ENCODE data around the gene LZTS2. TPM values are rescaled to one million over a fixed set of nuclear protein-coding genes. Genes with fewer than 3 reads are reported as not detected.
A peak's percentile ranks its signal among the peaks of the same experiment; 100 is the strongest.

LZTS2 gene
- total RNA-seq, 1 donor from 2014 or later, result 83.2 TPM

GRCh38 chr10:100984672-100985177, 14.9 kb upstream of the LZTS2 start:
- Mint-ChIP-seq H3K27me3 (no peaks in the 10 kb centered on the region), H3K4me1 (ENCODE audit: low read depth) (peaks cover 15% of the 10 kb centered on the region), H3K4me3 (ENCODE audit: low read depth) (no peak overlapping the region), H3K27ac (peak overlapping the region; percentile 43), H3K36me3 (ENCODE audit: insufficient read depth) (peaks cover 14% of the 10 kb centered on the region), H3K9me3 (ENCODE audit: low read depth) (no peaks in the 10 kb centered on the region)
- no peak for DNase-seq (ENCODE audit: low spot score, unreplicated experiment)
- no peak for TF ChIP-seq CTCF (IDR thresholded peaks at IDR 0.05; ENCODE audit: unreplicated experiment)

GRCh38 chr10:100985336-100985735, 14.3 kb upstream of the LZTS2 start:
- no peak overlapping the region for H3K27ac Mint-ChIP-seq
- TF ChIP-seq CTCF (IDR thresholded peaks at IDR 0.05; ENCODE audit: unreplicated experiment), result no peak
- peaks cover 15% of the 10 kb centered on the region for H3K4me1 Mint-ChIP-seq (ENCODE audit: low read depth)
- no peak for DNase-seq (ENCODE audit: low spot score, unreplicated experiment)
- H3K9me3 Mint-ChIP-seq (ENCODE audit: low read depth), result no peaks in the 10 kb centered on the region
- no peaks in the 10 kb centered on the region for H3K27me3 Mint-ChIP-seq
- peaks cover 12% of the 10 kb centered on the region for H3K36me3 Mint-ChIP-seq (ENCODE audit: insufficient read depth)
- H3K4me3 Mint-ChIP-seq (ENCODE audit: low read depth), result peak overlapping the region; percentile 96

- Mint-ChIP-seq H3K4me3 (ENCODE audit: low read depth) (peak overlapping the region; percentile 96), H3K9me3 (ENCODE audit: low read depth) (no peaks in the 10 kb centered on the region), H3K27me3 (no peaks in the 10 kb centered on the region), H3K4me1 (ENCODE audit: low read depth) (peaks cover 15% of the 10 kb centered on the region), H3K36me3 (ENCODE audit: insufficient read depth) (peaks cover 15% of the 10 kb centered on the region), H3K27ac (peak overlapping the region; percentile 93)
- DNase-seq (ENCODE audit: low spot score, unreplicated experiment), result no peak
- TF ChIP-seq CTCF (IDR thresholded peaks at IDR 0.05; ENCODE audit: unreplicated experiment), result no peak
These were observed 13.0 kb upstream of the LZTS2 start for GRCh38 chr10:100986623-100986951.

- Mint-ChIP-seq H3K27ac (peak within 1 kb of the TSS; percentile 93), H3K4me1 (ENCODE audit: low read depth) (peaks cover 15% of the 10 kb centered on the region), H3K4me3 (ENCODE audit: low read depth) (peak within 1 kb of the TSS; percentile 96), H3K36me3 (ENCODE audit: insufficient read depth) (peaks cover 13% of the 10 kb centered on the region), H3K27me3 (no peaks in the 10 kb centered on the region), H3K9me3 (ENCODE audit: low read depth) (no peaks in the 10 kb centered on the region)
- DNase-seq (ENCODE audit: low spot score, unreplicated experiment), result peak; percentile 59
- TF ChIP-seq CTCF (IDR thresholded peaks at IDR 0.05; ENCODE audit: unreplicated experiment), result no peak
These were observed 12.5 kb upstream of the LZTS2 start, which contains the start of the genes MRPL43 and TWNK for GRCh38 chr10:100986952-100987684. Gene MRPL43, minus strand, starts transcription at chr10:100987497. Its CDS starts 54 bp downstream, at chr10:100987443. Gene TWNK, plus strand, starts transcription at chr10:100987543. Its CDS starts 668 bp downstream, at chr10:100988211.

- Mint-ChIP-seq H3K36me3 (ENCODE audit: insufficient read depth) (peaks cover 12% of the 10 kb centered on the region), H3K4me3 (ENCODE audit: low read depth) (peak overlapping the region; percentile 96)
These were observed 11.9 kb upstream of the LZTS2 start for GRCh38 chr10:100987685-100988049.

More at GRCh38 chr10:100987685-100988049, 11.9 kb upstream of the LZTS2 start:
- DNase-seq (ENCODE audit: low spot score, unreplicated experiment), result no peak
- H3K4me1 Mint-ChIP-seq (ENCODE audit: low read depth), result peaks cover 15% of the 10 kb centered on the region
- H3K27me3 Mint-ChIP-seq, result no peaks in the 10 kb centered on the region
- no peak for TF ChIP-seq CTCF (IDR thresholded peaks at IDR 0.05; ENCODE audit: unreplicated experiment)
- peak overlapping the region; percentile 93 for H3K27ac Mint-ChIP-seq
- H3K9me3 Mint-ChIP-seq (ENCODE audit: low read depth), result no peaks in the 10 kb centered on the region
